ENCODE data around the gene NAGPA. TPM values are rescaled to one million over a fixed set of nuclear protein-coding genes. Genes with fewer than 3 reads are reported as not detected.
A peak's percentile ranks its signal among the peaks of the same experiment; 100 is the strongest.

NAGPA gene
- total and polyA plus RNA-seq, 2 experiments from 2014 or later, result 6.3 to 20.7 TPM

GRCh38 chr16:5073279-5073629 lies 39.5 kb upstream of the NAGPA start:
- ATAC-seq (no peak), DNase-seq (ENCODE audit: low spot score) (no peak)
- Histone ChIP-seq H3K9me2 (ENCODE audit: insufficient read depth) (no peaks in the 10 kb centered on the region), H2AFZ (no peak overlapping the region), H3K79me2 (replicated peaks; ENCODE audit: insufficient read depth) (peaks cover 35% of the 10 kb centered on the region), H3K4me1 (ENCODE audit: insufficient read depth) (peaks cover 7% of the 10 kb centered on the region), H3F3A (replicated peaks; ENCODE audit: low read depth) (no peaks in the 10 kb centered on the region; the same call in 1 of the 2 replicates), H3K36me3 (ENCODE audit: insufficient read depth) (no peaks in the 10 kb centered on the region; the same call in 1 of the 2 replicates), H3K4me2 (no peak overlapping the region), H3K4me3 (no peak overlapping the region), H4K20me1 (replicated peaks; ENCODE audit: insufficient read depth) (no peaks in the 10 kb centered on the region; the same call in 1 of the 2 replicates), H3K27ac (ENCODE audit: low read depth) (no peak overlapping the region), H3K27me3 (ENCODE audit: insufficient read depth) (no peaks in the 10 kb centered on the region)
- TF ChIP-seq STAT1 (IDR thresholded peaks at IDR 0.05; ENCODE audit: unreplicated experiment), result no peak
- TF ChIP-seq EZH2phosphoT487 (IDR thresholded peaks at IDR 0.05; ENCODE audit: unreplicated experiment), result no peak
- no peak for TF ChIP-seq NANOG (IDR thresholded peaks at IDR 0.05; ENCODE audit: borderline replicate concordance)
- TF ChIP-seq EZH2 (IDR thresholded peaks at IDR 0.05; ENCODE audit: low read depth, unreplicated experiment), result no peak
- no peak for TF ChIP-seq ETS1 (IDR thresholded peaks at IDR 0.05)
- no peak for TF ChIP-seq CREB1 (CRISPR knock-in tag; IDR thresholded peaks at IDR 0.05; ENCODE audit: low read depth)
- no peak for TF ChIP-seq ZNF331 (CRISPR knock-in tag; IDR thresholded peaks at IDR 0.05; ENCODE audit: low read depth)
- TF ChIP-seq REST (IDR thresholded peaks at IDR 0.05; ENCODE audit: unreplicated experiment), result no peak
- no peak for TF ChIP-seq ZNF462 (CRISPR knock-in tag; IDR thresholded peaks at IDR 0.05)
- no peak for TF ChIP-seq CTCF (conservative IDR thresholded peaks at IDR 0.05; ENCODE audit: low read depth in 2 of 2)
- no peak for TF ChIP-seq POLR2AphosphoS5 (IDR thresholded peaks at IDR 0.05; ENCODE audit: low read depth)
- no peak for TF ChIP-seq JUNB (IDR thresholded peaks at IDR 0.05; ENCODE audit: unreplicated experiment)
- TF ChIP-seq ZNF114 (CRISPR knock-in tag; IDR thresholded peaks at IDR 0.05), result no peak
- Mint-ChIP-seq H3K27ac (no peak overlapping the region), H3K4me3 (peak overlapping the region; percentile 96), H3K27me3 (ENCODE audit: insufficient read depth, low read depth, poor library complexity) (peaks cover 21% of the 10 kb centered on the region), H3K4me1 (peaks cover 11% of the 10 kb centered on the region; the same call in 1 of the 3 replicates), H3K36me3 (ENCODE audit: low read depth) (peaks cover 35% of the 10 kb centered on the region), H3K9me3 (0 out of 3 replicates have a peak, but pooled peaks cover 3% of the 10 kb centered on the region)
